Measurements from ENCODE around the gene PICALM.

PICALM gene

GRCh38 chr11:86047275-86047991 is 21.5 kb downstream of the PICALM start:
- DNase-seq (ENCODE audit: low spot score): no peak

- no peak for DNase-seq (ENCODE audit: low spot score)
These were observed 22.8 kb downstream of the PICALM start for GRCh38 chr11:86046116-86046515.

GRCh38 chr11:86043765-86044503 is 24.9 kb downstream of the PICALM start:
- peak; percentile 94 for DNase-seq (ENCODE audit: low spot score)

- DNase-seq (ENCODE audit: low spot score): peak; percentile 96
These were observed 26.9 kb downstream of the PICALM start for GRCh38 chr11:86041975-86042378.

- no peak for DNase-seq (ENCODE audit: low spot score)
These were observed 27.7 kb downstream of the PICALM start for GRCh38 chr11:86040919-86041850.

GRCh38 chr11:86039094-86039493 is 29.8 kb downstream of the PICALM start:
- DNase-seq (ENCODE audit: low spot score): no peak

- no peak for DNase-seq (ENCODE audit: low spot score)
These were observed 31.1 kb downstream of the PICALM start for GRCh38 chr11:86037743-86038142.

- DNase-seq (ENCODE audit: low spot score): no peak
These were observed 33.0 kb downstream of the PICALM start for GRCh38 chr11:86035920-86036319.

GRCh38 chr11:86035164-86035563 is 33.7 kb downstream of the PICALM start:
- DNase-seq (ENCODE audit: low spot score): no peak

GRCh38 chr11:86034710-86035109 is 34.2 kb downstream of the PICALM start:
- no peak for DNase-seq (ENCODE audit: low spot score)

- no peak for DNase-seq (ENCODE audit: low spot score)
These were observed 47.5 kb downstream of the PICALM start for GRCh38 chr11:86021377-86021776.

- DNase-seq (ENCODE audit: low spot score): no peak
These were observed 50.6 kb downstream of the PICALM start for GRCh38 chr11:86018249-86018648.

GRCh38 chr11:86016451-86016850 is 52.4 kb downstream of the PICALM start:
- no peak for DNase-seq (ENCODE audit: low spot score)

- DNase-seq (ENCODE audit: low spot score): no peak
These were observed 53.2 kb downstream of the PICALM start for GRCh38 chr11:86015699-86016098.

- peak; percentile 21 for DNase-seq (ENCODE audit: low spot score)
These were observed 54.7 kb downstream of the PICALM start for GRCh38 chr11:86014221-86014620.

GRCh38 chr11:86013713-86014112 is 55.2 kb downstream of the PICALM start:
- no peak for DNase-seq (ENCODE audit: low spot score)

GRCh38 chr11:86011175-86011574 is 57.7 kb downstream of the PICALM start:
- no peak for DNase-seq (ENCODE audit: low spot score)

- DNase-seq (ENCODE audit: low spot score): no peak
These were observed 65.2 kb downstream of the PICALM start for GRCh38 chr11:86003654-86004053.

GRCh38 chr11:86002431-86002830 is 66.5 kb downstream of the PICALM start:
- no peak for DNase-seq (ENCODE audit: low spot score)

- DNase-seq (ENCODE audit: low spot score): no peak
These were observed 77.4 kb downstream of the PICALM start for GRCh38 chr11:85991508-85991907.

GRCh38 chr11:85989746-85990145 is 79.1 kb downstream of the PICALM start:
- no peak for DNase-seq (ENCODE audit: low spot score)

GRCh38 chr11:85988780-85989179 is 80.1 kb downstream of the PICALM start:
- DNase-seq (ENCODE audit: low spot score): no peak

Measured in pons (tissue), 1 donor.